Ammon's horn (tissue), 1 donor: ENCODE data around the gene CHKA.

Source experiments
- DNase-seq: peaks from one replicate; pipeline ENCODE4 v3.0.0-alpha.2; 2016; ENCODE audit warnings: low spot score

Gene CHKA

DNA sequence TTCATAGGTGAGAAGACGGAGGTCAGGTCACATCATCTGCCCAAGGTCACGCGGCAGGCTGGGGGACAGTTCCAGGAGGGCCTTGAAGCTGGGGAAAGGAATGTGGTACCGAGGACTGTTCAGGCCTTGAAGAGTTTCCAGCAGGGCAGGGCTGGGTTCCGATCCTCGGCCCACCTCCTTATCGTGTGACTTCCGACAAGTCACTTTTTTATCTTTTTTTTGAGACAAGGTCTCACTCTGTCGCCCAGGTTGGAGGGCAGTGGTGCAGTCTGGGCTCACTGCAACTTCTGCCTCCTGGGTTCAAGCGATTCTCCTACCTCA lies 90.1 kb downstream of the CHKA start:
- DNase-seq: no peak

GRCh38 chr11:68030318-68031143 lies 90.7 kb downstream of the CHKA start, which contains the start of gene NDUFS8:
Gene NDUFS8 (plus strand): TSS chr11:68030681. CDS start chr11:68032152, 1,471 bp downstream.
- DNase-seq: peak; percentile 99

GRCh38 chr11:68028802-68029545 lies 92.2 kb downstream of the CHKA start:
- DNase-seq: no peak

DNA sequence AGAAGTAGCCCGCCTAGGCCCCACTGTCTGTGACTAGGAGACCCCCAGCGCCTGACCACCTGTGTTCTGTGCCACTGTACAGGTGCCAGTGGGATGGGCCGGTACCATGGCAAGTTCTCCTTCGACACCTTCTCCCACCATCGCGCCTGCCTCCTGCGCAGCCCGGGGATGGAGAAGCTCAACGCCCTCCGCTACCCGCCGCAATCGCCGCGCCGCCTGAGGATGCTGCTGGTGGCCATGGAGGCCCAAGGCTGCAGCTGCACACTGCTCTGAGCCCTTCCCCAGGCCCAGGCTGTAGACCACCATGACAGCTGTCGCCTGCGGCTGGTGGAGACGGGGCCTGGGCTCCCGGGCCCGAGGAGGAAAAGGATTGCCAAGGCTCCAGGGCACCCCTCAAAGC lies 93.5 kb downstream of the CHKA start:
- DNase-seq: no peak

DNA sequence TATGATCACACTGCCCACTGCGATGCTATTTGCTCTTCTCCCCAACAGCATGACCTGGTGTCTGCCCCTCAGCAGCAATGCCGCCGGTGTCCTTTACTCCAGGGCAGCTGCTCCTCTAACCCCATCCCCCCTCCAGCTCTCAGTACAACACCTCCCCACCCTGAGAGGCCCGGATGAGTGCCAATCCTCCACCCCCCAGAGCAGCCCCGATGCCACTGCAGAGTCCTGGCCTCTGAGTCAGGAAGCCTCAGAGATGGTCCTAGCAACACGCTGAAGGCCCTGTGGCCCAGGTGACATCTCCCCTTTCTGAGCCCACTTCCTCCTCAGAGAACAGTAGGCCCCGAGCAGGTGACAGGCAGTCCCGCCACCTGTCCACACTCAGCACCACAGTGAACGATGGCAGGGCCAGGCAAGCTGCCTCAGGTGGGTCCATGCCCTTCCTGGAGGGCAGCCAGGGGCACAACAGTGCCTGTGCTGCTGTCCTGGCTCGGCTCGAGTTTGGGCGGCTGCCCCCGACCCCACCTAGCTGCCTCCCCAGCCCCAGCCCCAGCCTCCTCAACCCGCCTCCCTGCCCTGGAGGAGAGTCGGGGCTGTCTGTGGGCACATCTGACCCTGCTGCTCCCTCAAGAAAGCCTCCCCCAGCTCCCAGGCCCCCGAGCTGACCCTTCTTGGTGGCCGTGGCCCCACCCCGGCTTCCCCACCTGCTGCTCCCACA lies 94.6 kb downstream of the CHKA start:
- no peak for DNase-seq

DNA sequence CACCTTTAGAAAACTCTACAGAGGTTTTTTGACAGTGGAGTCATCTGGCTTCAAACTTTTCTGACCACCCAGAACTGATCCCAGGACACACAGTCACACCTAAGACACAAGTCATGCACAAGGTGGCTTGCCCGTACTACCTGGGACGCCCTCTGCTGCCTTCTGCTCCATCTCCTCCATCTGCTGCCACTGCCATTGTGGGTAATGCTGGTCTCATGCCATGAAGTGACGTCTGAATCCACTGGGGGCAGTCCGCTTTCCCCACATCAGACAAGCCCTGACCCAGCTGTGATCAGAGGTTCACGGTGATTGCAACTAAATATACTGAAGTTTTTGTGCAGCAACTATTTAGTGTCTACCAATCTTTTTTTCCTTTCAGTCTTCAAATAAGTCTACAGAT lies 96.1 kb downstream of the CHKA start:
- no peak for DNase-seq

GRCh38 chr11:68024508-68024907 lies 96.7 kb downstream of the CHKA start:
- DNase-seq: no peak

- DNase-seq: no peak
Measured at GRCh38 chr11:68022531-68022930, 98.7 kb downstream of the CHKA start.

DNA sequence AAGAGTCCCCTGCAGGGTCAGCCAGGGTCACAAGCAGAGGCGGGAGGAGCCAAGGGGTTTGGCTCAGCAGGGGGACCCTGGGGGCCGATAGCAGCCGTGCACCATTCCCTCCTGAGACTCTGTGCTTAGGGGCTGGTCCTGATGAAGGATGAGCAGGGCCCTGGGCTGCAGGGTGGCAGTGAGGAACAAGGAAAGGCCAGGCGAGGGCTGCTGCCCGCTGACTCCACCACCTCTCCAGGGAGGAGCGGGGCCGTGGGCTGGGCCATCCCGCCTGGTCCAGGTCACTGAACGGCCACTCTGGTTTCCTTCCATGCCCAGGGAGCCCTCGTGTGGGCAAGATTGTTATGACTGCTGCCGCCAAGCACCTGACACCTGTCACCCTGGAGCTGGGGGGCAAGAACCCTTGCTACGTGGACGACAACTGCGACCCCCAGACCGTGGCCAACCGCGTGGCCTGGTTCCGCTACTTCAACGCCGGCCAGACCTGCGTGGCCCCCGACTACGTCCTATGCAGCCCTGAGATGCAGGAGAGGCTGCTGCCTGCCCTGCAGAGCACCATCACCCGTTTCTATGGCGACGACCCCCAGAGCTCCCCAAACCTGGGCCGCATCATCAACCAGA lies 99.9 kb downstream of the CHKA start:
- no peak for DNase-seq

DNA sequence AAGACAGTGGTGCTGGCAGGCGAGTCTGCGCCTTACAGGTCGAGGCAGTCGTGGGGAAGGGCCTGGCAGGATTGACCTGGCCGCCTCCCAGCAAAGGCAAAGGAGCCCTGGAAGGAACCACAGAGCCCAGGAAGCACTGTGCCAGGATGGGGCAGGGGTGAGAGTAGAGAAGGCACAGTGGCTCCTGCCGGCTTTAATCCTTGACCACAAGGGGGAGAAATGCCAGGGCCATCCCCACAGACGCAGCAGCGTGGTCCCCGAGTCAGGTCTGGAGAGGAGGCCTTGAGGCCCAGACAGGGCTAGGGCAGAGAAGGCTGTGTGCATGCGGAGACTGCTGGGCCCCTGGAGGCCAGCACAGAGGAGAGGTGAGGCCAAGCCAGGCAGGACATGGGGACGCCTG lies 100.6 kb downstream of the CHKA start:
- no peak for DNase-seq

DNA sequence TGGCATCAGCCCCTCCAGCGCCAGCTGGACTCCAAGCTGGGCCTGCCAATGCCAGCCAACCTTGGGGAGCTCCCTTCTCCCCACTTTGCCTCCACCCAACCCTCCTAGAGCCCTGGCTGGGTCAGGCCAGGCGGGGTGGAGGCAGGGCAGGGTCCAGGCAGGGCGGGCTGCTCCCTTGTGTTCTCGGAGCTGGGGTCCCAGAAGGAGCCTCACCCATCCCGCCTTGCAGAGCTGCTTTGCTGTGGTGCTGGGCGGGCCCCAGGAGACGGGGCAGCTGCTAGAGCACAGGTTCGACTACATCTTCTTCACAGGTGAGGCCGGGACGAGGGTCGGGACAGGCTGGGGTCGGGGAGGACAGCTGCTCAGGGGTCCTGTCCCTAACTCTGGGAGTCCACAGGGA lies 101.7 kb downstream of the CHKA start:
- DNase-seq: no peak

DNA sequence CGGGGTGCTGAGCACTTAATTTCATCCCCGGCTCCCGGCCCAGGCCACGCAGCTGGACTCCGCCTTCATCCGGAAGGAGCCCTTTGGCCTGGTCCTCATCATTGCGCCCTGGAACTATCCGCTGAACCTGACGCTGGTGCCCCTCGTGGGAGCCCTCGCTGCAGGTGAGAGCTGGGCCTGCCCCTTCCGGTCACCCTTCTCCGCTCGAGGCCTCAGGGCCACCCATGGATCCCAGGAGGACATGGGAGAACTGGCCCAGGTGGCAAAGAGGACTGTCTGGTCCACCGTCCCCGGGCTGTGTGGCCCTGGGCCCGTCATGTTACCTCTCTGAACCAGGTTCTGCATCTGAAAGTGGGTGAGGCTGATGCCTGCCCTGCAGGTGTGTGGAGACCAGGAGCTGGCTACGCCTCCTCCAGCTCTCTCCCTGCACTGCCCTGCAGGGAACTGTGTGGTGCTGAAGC lies 102.4 kb downstream of the CHKA start:
- no peak for DNase-seq

DNA sequence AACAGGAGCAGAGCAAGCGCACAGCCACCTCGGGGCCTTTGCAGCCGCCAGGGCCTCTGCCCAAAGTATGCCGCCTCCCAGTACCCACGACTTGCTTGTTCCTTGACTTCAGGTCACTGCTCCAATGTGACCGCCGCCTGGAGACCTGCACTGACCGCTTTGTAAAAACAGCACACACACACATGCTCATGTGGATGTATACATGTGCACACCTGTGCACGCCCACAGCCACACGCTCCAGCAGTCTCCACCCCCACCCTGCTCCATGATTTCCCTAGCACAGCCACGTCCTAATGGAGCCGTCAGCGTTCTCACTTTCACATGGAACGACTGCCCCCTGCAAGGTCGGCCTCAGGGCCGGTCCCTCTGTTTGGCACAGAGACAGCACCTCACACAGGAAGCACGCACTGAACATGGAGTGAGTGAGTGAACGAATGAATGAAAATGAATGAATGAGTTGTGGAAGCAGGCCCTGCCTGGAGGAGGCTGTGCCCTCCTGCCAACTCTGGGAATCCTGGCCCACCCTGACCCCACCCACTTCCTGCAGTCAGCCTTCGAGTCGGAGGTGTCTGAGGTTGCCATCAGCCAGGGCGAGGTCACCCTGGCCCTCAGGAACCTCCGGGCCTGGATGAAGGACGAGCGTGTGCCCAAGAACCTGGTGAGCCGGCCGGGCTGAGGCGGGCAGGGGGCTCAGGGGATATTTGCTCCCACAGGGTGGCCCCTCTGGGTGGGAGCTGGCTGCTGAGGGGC lies 103.0 kb downstream of the CHKA start:
- DNase-seq: no peak

DNA sequence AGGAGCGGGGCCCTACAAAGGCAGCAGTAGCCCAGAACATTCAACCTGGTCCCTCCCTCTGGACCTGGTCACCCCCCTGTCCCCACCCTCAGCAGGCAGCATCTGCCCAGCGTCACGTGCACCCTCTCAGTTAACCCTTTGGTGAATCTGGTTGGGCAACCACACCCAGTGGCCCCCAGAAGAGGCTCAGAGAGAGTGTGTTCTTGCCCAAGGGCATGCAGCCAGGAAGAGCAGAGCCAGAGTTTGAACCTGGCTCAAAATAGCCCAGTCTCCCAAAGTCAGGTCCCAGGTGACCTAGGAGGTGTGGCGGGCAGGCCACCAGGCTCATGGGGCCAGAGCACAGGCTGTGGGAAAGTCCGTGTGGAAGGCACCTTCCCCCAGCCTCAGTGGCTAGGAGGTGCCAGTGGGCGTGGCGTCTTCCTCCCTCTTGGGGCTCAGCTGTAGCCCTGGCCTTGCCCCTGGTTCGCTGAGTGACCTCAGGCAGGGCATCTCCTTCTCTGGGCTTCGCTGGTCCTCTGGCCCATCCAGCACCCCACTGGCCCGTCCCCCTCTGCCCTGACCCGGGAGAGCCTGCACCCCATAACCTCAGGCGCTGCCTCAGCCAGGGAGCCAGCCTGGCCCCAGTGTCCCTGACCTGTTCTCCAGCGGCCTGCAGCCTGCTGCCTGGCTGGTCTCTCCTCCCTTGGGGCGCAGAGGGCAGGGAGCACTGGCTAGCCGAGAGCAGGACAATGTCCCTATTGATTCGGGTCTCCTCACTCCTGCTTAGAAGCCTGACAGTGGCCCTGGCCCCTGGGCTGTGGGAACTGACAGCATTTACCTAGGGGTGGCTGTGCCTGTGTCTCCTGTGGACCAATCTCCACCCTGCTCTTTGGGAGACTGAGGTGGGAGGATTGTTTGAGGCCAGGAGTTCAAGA lies 104.0 kb downstream of the CHKA start:
- peak; percentile 67 for DNase-seq

- no peak for DNase-seq
Measured at GRCh38 chr11:68016161-68016903, 104.9 kb downstream of the CHKA start.

DNA sequence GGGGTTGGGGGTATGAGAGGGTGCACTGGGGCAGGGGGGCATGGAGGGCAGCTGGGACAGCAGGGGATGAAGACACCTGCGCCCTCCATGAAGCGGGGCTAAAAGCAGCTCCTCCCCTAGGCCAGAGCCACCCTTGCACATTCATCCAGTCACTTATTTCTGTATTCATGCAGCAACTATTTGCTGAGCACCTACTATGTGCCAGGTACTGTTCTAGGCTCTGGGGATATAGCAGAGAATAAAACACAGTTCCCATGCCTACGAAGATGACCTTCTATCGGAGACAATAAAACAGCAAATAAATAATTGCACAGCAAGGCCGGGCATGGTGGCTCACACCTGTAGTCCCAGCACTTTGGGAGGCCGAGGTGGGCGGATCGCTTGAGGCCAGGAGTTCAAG lies 105.7 kb downstream of the CHKA start:
- DNase-seq: no peak

DNA sequence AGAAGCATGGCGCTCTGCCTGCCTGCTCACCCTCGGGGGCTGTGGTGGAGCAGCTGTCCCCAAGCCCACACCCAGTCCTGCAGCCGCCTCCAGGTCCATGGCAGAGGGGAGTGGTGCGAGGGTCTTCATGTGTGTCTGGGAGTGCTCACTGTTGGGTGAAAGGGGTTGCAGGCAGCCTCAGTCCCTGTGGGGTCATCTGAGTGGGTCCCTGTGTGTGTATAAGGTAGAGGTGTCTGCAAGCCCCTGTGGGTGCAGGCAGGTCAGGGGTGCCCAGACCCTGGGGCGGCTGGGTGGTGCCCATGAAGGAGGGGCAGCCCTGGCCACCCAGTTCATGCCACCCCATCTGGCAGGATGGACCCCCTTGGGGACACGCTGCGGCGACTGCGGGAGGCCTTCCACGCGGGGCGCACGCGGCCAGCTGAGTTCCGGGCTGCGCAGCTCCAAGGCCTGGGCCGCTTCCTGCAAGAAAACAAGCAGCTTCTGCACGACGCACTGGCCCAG lies 106.2 kb downstream of the CHKA start:
- DNase-seq: no peak

DNA sequence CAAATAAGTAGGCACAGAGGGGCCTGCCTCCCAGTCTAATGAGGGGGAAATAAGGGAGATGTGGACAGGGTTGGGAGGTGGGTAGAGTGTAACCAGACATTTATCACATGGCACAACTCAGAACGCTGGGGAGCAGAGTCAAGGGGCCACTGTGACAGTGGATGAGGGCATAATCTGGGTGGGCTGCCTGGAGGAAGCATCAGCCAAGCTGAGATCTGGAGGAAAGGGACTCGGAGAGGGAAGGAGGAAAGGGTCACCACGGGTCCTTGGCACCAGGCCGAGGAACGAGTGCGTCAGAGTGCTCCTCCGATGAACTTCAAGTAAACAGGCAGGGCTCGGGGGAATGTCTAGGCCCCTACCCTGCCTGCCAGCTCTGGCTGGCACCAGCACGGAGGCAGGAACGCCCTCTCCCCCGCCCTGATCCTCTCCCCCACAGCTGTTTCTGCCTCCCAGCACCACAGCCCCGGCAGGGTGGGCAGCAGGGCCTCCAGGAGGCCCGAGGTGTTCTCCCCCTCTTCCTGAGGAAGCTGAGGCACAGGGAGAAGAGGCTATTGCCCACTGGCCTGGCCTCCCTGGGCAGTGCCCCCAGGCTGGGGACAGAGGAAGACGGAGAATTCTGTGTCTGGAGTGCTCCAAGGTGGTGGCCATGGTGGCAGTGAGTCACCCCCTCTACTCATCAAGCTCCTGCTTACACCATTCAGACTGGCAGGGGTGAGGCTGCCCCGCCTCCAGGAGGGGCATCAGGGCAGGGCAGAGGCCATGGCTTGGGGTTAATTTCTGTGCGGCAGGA lies 106.8 kb downstream of the CHKA start:
- DNase-seq: no peak
